H9 (cell line): ENCODE measurements around the gene NDOR1. TPM values are rescaled to one million over a fixed set of nuclear protein-coding genes. Genes with fewer than 3 reads are reported as not detected.

ENCODE experiments used
- DNase-seq: peaks from one replicate; pipeline ENCODE4 v3.0.0-alpha.2; 2017
- H2AFZ ChIP-seq: one replicate; pipeline ENCODE4 v1.6.1; 2013; ENCODE audit warnings: mild to moderate bottlenecking, low read length, control low read depth, moderate library complexity
- H2AK5ac ChIP-seq: 2 replicates; pipeline ENCODE4 v1.6.1; 2013; ENCODE audit warnings: low read length, control low read depth, mixed read lengths; ENCODE audit not compliant: insufficient read length
- H2BK120ac ChIP-seq: one replicate; pipeline ENCODE4 v1.6.1; 2013; ENCODE audit warnings: low read depth, mild to moderate bottlenecking, low read length, control low read depth, inconsistent platforms; ENCODE audit not compliant: poor library complexity, severe bottlenecking
- H2BK12ac ChIP-seq: 2 replicates; pipeline ENCODE4 v1.6.1; 2013; ENCODE audit warnings: low read length, control low read depth, mixed read lengths, low read depth; ENCODE audit not compliant: insufficient read length
- H2BK15ac ChIP-seq: 2 replicates; pipeline ENCODE4 v1.6.1; 2013; ENCODE audit warnings: low read depth, low read length, control low read depth
- H2BK20ac ChIP-seq: one replicate; pipeline ENCODE4 v1.6.1; 2013; ENCODE audit warnings: low read depth, mild to moderate bottlenecking, low read length, control low read depth, inconsistent platforms; ENCODE audit not compliant: poor library complexity, severe bottlenecking
- H2BK5ac ChIP-seq: 2 replicates; pipeline ENCODE4 v1.6.1; 2013; ENCODE audit warnings: low read length, control low read depth, mixed read lengths; ENCODE audit not compliant: insufficient read length
- H3K14ac ChIP-seq: 2 replicates; pipeline ENCODE4 v1.6.1; 2013; ENCODE audit warnings: low read length, control low read depth; ENCODE audit not compliant: insufficient read depth
- H3K18ac ChIP-seq: 2 replicates; pipeline ENCODE4 v1.6.1; 2013; ENCODE audit warnings: low read depth, mild to moderate bottlenecking, mixed read lengths, low read length, control low read depth; ENCODE audit not compliant: insufficient read length
- H3K23ac ChIP-seq: 2 replicates; pipeline ENCODE4 v1.6.1; 2013; ENCODE audit warnings: low read length, control low read depth, mixed read lengths, low read depth; ENCODE audit not compliant: insufficient read length
- H3K23me2 ChIP-seq: 2 replicates; pipeline ENCODE4 v1.6.1; 2013; ENCODE audit warnings: low read depth, mild to moderate bottlenecking, mixed read lengths, low read length, control low read depth; ENCODE audit not compliant: insufficient read length, poor library complexity, severe bottlenecking
- H3K27ac ChIP-seq: 2 replicates; pipeline ENCODE4 v1.5.1; 2013; ENCODE audit warnings: low read length, control low read depth, mixed read lengths, low read depth; ENCODE audit not compliant: insufficient read length
- H3K27me3 ChIP-seq: 2 replicates; pipeline ENCODE4 v1.6.1; 2013; ENCODE audit warnings: low read length, control low read depth, inconsistent platforms; ENCODE audit not compliant: insufficient read depth
- H3K4ac ChIP-seq: 2 replicates; pipeline ENCODE4 v1.6.1; 2013; ENCODE audit warnings: low read depth, mild to moderate bottlenecking, control low read depth, inconsistent platforms, low read length, moderate library complexity
- H3K4me1 ChIP-seq: 2 replicates; pipeline ENCODE4 v1.6.1; 2013; ENCODE audit warnings: low read length, control low read depth, inconsistent platforms; ENCODE audit not compliant: insufficient read depth
- H3K4me2 ChIP-seq: 2 replicates; pipeline ENCODE4 v1.6.1; 2013; ENCODE audit warnings: low read length, control low read depth, mixed read lengths; ENCODE audit not compliant: insufficient read length, insufficient read depth
- H3K56ac ChIP-seq: 2 replicates; pipeline ENCODE4 v1.6.1; 2013; ENCODE audit warnings: low read depth, mild to moderate bottlenecking, mixed read lengths, low read length, control low read depth; ENCODE audit not compliant: insufficient read length
- H3K79me1 ChIP-seq: 2 replicates; pipeline ENCODE4 v1.6.1; 2013; ENCODE audit warnings: low read depth, mild to moderate bottlenecking, moderate library complexity, low read length, control low read depth, inconsistent platforms; ENCODE audit not compliant: insufficient read depth, poor library complexity, severe bottlenecking
- H3K79me2 ChIP-seq: 2 replicates; pipeline ENCODE4 v1.6.1; 2013; ENCODE audit warnings: low read length, control low read depth, inconsistent platforms; ENCODE audit not compliant: insufficient read depth
- H3K9ac ChIP-seq: 2 replicates; pipeline ENCODE4 v1.6.1; 2013; ENCODE audit warnings: low read length, control low read depth, mixed read lengths; ENCODE audit not compliant: insufficient read length; ENCODE audit errors: extremely low read depth
- H3K9me3 ChIP-seq: one replicate; pipeline ENCODE4 v1.6.1; 2013; ENCODE audit warnings: low read depth, low read length, inconsistent platforms; ENCODE audit not compliant: control insufficient read depth
- H3T11ph ChIP-seq: one replicate; pipeline ENCODE4 v1.6.1; 2013; ENCODE audit warnings: mild to moderate bottlenecking, low read length, control low read depth, inconsistent platforms
- H4K20me1 ChIP-seq: one replicate; pipeline ENCODE4 v1.6.1; 2013; ENCODE audit not compliant: control insufficient read depth, insufficient read length, insufficient read depth
- H4K5ac ChIP-seq: 2 replicates; pipeline ENCODE4 v1.6.1; 2013; ENCODE audit warnings: low read depth, mild to moderate bottlenecking, mixed read lengths, low read length, control low read depth; ENCODE audit not compliant: insufficient read length
- H4K8ac ChIP-seq: replicated peaks from 2 replicates; pipeline ENCODE4 v1.6.1; 2013; ENCODE audit warnings: low read length, control low read depth, mixed read lengths, low read depth; ENCODE audit not compliant: insufficient read length
- H4K91ac ChIP-seq: 2 replicates; pipeline ENCODE4 v1.6.1; 2013; ENCODE audit warnings: low read depth, mild to moderate bottlenecking, moderate library complexity, mixed read lengths, low read length, control low read depth; ENCODE audit not compliant: insufficient read length
- H3K27ac Mint-ChIP-seq, 3 experiments: 2 replicates in 2 of 3; 3 replicates in 1 of 3; pipeline ENCODE4 v1.8.0; 2020 to 2021; ENCODE audit warnings: mixed read lengths in 3 of 3, mild to moderate bottlenecking in 1 of 3, moderate library complexity in 1 of 3
- H3K27me3 Mint-ChIP-seq: 2 replicates; pipeline ENCODE4 v1.8.0; 2021; ENCODE audit warnings: low read depth, mild to moderate bottlenecking, moderate library complexity, mixed read lengths
- H3K36me3 Mint-ChIP-seq, 3 experiments: 2 replicates in 2 of 3; 3 replicates in 1 of 3; pipeline ENCODE4 v1.8.0; 2020 to 2021; ENCODE audit warnings: low read depth in 3 of 3, mixed read lengths in 3 of 3; ENCODE audit not compliant: insufficient read depth in 1 of 3
- H3K4me1 Mint-ChIP-seq, 2 experiments: 2 replicates each; pipeline ENCODE4 v1.8.0; 2020; ENCODE audit warnings: mixed read lengths in 2 of 2
- H3K4me3 Mint-ChIP-seq, 2 experiments: 2 replicates in 1 of 2; 3 replicates in 1 of 2; pipeline ENCODE4 v1.8.0; 2020 to 2021; ENCODE audit warnings: mild to moderate bottlenecking in 2 of 2, mixed read lengths in 2 of 2, moderate library complexity in 1 of 2
- H3K9me3 Mint-ChIP-seq, 2 experiments: 2 replicates in 1 of 2; 3 replicates in 1 of 2; pipeline ENCODE4 v1.8.0; 2020; ENCODE audit warnings: mild to moderate bottlenecking in 2 of 2, mixed read lengths in 2 of 2, moderate library complexity in 1 of 2
- WGBS: extraction: QIAGEN DNeasy Blood & Tissue Kit; methylation state at CpG from one replicate; pipeline ENCODE4 v1.1.7; 2013; ENCODE audit warnings: missing lambda C conversion rate, low lambda C conversion rate, mixed read lengths; ENCODE audit not compliant: insufficient read length; ENCODE audit errors: extremely low coverage; 5-methylcytosine and 5-hydroxymethylcytosine counted together
- total RNA-seq: library from RNA; stranded (reverse); gene quantifications from 2 replicates; pipeline ENCODE4 v1.2.1, GENCODE V29; 2021
- TF ChIP-seq, protein P1 (sequence below): fragments of 200-600 bp; sonication (generic); conservative IDR thresholded peaks from 3 replicates; pipeline ENCODE4 v1.8.0; 2021; ENCODE audit warnings: antibody characterized with exemption, mild to moderate bottlenecking

Gene NDOR1
- total RNA-seq, 1 experiment from 2014 or later, result 44.1 TPM

DNA sequence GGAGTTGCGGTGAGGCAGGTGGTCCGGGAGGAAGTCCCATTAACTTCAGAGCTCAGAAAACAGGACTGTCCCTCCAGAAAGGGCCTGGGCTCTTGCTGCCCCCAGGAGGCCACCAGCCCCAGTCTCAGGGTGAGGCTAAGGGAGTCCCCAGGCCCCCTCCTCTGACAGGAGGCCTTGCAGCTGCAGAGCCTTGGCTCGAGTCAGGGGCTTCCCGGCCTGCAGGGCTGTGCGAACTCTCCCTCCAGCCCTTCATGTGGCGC is 42.3 kb downstream of the NDOR1 start:
- no peaks in the 10 kb centered on the region for H3K27me3 ChIP-seq
- no peaks in the 10 kb centered on the region for H3K9me3 ChIP-seq
- H4K5ac ChIP-seq, result no peak overlapping the region
- H3K56ac ChIP-seq, result no peak overlapping the region
- no peak overlapping the region for H3K4me2 ChIP-seq
- H2BK15ac ChIP-seq, result no peak overlapping the region
- H4K91ac ChIP-seq, result no peak overlapping the region
- H3K23me2 ChIP-seq, result no peaks in the 10 kb centered on the region
- no peak overlapping the region for H4K8ac ChIP-seq
- H2BK5ac ChIP-seq, result no peak overlapping the region
- no peaks in the 10 kb centered on the region; the same call in 1 of the 2 replicates for H3K4me1 ChIP-seq
- no peak overlapping the region; the same call in 1 of the 2 replicates for H3K14ac ChIP-seq
- WGBS, result no CpG with 5 or more reads among the region's 6 CpGs
- H2BK12ac ChIP-seq, result no peak overlapping the region
- no peak overlapping the region for H3T11ph ChIP-seq
- peaks cover 3% of the 10 kb centered on the region for H4K20me1 ChIP-seq
- no peak overlapping the region for H2AFZ ChIP-seq
- Mint-ChIP-seq H3K4me1 (peaks cover 12 to 20% of the 10 kb centered on the region in 2 experiments), H3K27ac (no peak overlapping the region), H3K36me3 (peaks cover 5 to 12% (median 9%) of the 10 kb centered on the region in 3 experiments; a peak in 6 of 7 replicates), H3K27me3 (peaks cover 40% of the 10 kb centered on the region), H3K4me3 (no peak overlapping the region), H3K9me3 (no peaks in the 10 kb centered on the region; a peak in 1 of 5 replicates)
- no peak for DNase-seq
- H2AK5ac ChIP-seq, result no peak overlapping the region
- no peaks in the 10 kb centered on the region for H3K79me2 ChIP-seq
- H3K23ac ChIP-seq, result no peak overlapping the region
- no peak overlapping the region for H3K4ac ChIP-seq
- H3K27ac ChIP-seq, result no peak overlapping the region
- H3K9ac ChIP-seq, result no peak overlapping the region
- no peak overlapping the region for H2BK120ac ChIP-seq
- H3K18ac ChIP-seq, result no peak overlapping the region
- TF ChIP-seq, protein P1, sequence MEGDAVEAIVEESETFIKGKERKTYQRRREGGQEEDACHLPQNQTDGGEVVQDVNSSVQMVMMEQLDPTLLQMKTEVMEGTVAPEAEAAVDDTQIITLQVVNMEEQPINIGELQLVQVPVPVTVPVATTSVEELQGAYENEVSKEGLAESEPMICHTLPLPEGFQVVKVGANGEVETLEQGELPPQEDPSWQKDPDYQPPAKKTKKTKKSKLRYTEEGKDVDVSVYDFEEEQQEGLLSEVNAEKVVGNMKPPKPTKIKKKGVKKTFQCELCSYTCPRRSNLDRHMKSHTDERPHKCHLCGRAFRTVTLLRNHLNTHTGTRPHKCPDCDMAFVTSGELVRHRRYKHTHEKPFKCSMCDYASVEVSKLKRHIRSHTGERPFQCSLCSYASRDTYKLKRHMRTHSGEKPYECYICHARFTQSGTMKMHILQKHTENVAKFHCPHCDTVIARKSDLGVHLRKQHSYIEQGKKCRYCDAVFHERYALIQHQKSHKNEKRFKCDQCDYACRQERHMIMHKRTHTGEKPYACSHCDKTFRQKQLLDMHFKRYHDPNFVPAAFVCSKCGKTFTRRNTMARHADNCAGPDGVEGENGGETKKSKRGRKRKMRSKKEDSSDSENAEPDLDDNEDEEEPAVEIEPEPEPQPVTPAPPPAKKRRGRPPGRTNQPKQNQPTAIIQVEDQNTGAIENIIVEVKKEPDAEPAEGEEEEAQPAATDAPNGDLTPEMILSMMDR, result no peak
- H3K79me1 ChIP-seq, result no peaks in the 10 kb centered on the region
- no peak overlapping the region for H2BK20ac ChIP-seq
